ENCODE results near the gene ARVCF.

- TF ChIP-seq CTCF (IDR thresholded peaks at IDR 0.05; ENCODE audit: extremely low read depth in 1 of 2, insufficient read depth in 1 of 2, low read depth in 1 of 2, low read length in 2 of 2), result no peak
- TF ChIP-seq POLR2A (IDR thresholded peaks at IDR 0.05; ENCODE audit: low read depth, low read length), result no peak
- TF ChIP-seq MAX (IDR thresholded peaks at IDR 0.05; ENCODE audit: insufficient read depth, insufficient read length), result no peak
Measured at GRCh38 chr22:20036084-20036482, 19.5 kb upstream of the ARVCF start.

Data from endothelial cell of umbilical vein (primary cell).